Stomach (tissue), 4 donors: ENCODE results near the gene LYPD3.

Source experiments
- CTCF ChIP-seq, 7 experiments: fragments of 450-650 bp in 4 of 7; fragments of 200-600 bp in 3 of 7; sonication (generic) in 3 of 7; IDR thresholded peaks; one replicate each; pipeline ENCODE4 v1.5.1; 2016 to 2019; ENCODE audit warnings: antibody characterized with exemption in 7 of 7, control low read depth in 2 of 7, mild to moderate bottlenecking in 1 of 7
- EP300 ChIP-seq: sonication (generic); formaldehyde crosslinking; IDR thresholded peaks from one replicate; pipeline ENCODE4 v1.6.1; 2017; ENCODE audit warnings: antibody characterized with exemption
- POLR2AphosphoS5 ChIP-seq, 3 donors: sonication (generic); formaldehyde crosslinking; IDR thresholded peaks; one replicate each; pipeline ENCODE4 v1.6.1; 2016; ENCODE audit warnings: antibody characterized with exemption in 3 of 3

GRCh38 chr19:43462785-43463380 lies 2.5 kb downstream of the LYPD3 start:
- TF ChIP-seq POLR2AphosphoS5 (IDR thresholded peaks at IDR 0.05), result no peak
- TF ChIP-seq CTCF (IDR thresholded peaks at IDR 0.05), result no peak
- no peak for TF ChIP-seq EP300
